Measurements from ENCODE around the gene ZNHIT2.

DNA sequence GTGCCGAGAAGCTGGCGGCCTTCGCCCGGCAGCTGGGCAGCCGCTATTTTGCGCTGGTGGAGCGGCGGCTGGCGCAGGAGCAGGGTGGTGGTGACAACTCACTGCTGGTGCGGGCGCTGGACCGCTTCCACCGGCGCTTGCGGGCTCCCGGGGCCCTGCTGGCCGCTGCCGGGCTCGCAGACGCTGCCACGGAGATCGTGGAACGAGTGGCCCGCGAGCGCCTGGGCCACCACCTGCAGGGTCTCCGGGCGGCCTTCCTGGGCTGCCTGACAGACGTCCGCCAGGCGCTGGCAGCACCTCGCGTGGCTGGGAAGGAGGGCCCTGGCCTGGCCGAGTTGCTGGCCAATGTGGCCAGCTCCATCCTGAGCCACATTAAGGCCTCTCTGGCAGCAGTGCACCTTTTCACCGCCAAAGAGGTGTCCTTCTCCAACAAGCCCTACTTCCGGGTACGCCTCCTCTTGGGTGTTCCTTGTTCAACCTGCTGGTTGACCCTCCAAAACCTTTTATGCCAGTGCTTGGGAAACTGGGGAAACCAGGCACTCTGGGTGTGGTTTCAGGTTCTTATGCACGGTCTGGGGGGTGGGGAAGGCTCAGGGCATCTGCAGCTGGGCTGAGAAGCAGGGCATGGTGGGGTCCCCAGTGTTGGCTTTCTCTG lies 8.9 kb downstream of the ZNHIT2 start:
- no peak for TF ChIP-seq TARDBP (IDR thresholded peaks at IDR 0.05)
- no peak for TF ChIP-seq SP1 (IDR thresholded peaks at IDR 0.05)
- TF ChIP-seq FOXM1 (IDR thresholded peaks at IDR 0.05; ENCODE audit: borderline replicate concordance) = no peak
- no peak for TF ChIP-seq CTBP1 (IDR thresholded peaks at IDR 0.05; ENCODE audit: borderline replicate concordance)
- no peak for TF ChIP-seq FOXK2 (IDR thresholded peaks at IDR 0.05)
- no peak for TF ChIP-seq NFRKB (IDR thresholded peaks at IDR 0.05)
- TF ChIP-seq FOXA1 (IDR thresholded peaks at IDR 0.05) = no peak
- no peak for TF ChIP-seq SUZ12 (IDR thresholded peaks at IDR 0.05)

Measured in HEK293T (cell line).